Vagina (tissue), 2 donors: Measurements from ENCODE around the gene WDR72. TPM values are rescaled to one million over a fixed set of nuclear protein-coding genes. Genes with fewer than 3 reads are reported as not detected.

Source experiments
- DNase-seq, 2 donors: peaks; one replicate each; pipeline ENCODE4 v3.0.0-alpha.2; 2017; ENCODE audit errors: extremely low spot score in 2 of 2
- H3K27ac ChIP-seq: fragments of 200-600 bp; sonication (generic); one replicate; pipeline ENCODE4 v1.5.1; 2019
- H3K27me3 ChIP-seq: fragments of 200-600 bp; sonication (generic); one replicate; pipeline ENCODE4 v1.5.1; 2019
- H3K36me3 ChIP-seq, 2 donors: fragments of 200-600 bp; sonication (generic); one replicate each; pipeline ENCODE4 v1.5.1; 2017 to 2019
- H3K4me1 ChIP-seq: fragments of 200-600 bp; sonication (generic); one replicate; pipeline ENCODE4 v1.5.1; 2019
- H3K4me3 ChIP-seq, 2 donors: fragments of 200-600 bp; sonication (generic); 1 replicate in 1 of 2; 2 replicates in 1 of 2; pipeline ENCODE4 v1.5.1; 2016 to 2019
- H3K9me3 ChIP-seq: fragments of 200-600 bp; sonication (generic); one replicate; pipeline ENCODE4 v1.5.1; 2019
- POLR2A ChIP-seq, 2 donors: fragments of 450-650 bp; IDR thresholded peaks; one replicate each; pipeline ENCODE4 v1.6.1; 2017; ENCODE audit warnings: antibody characterized with exemption in 2 of 2, mild to moderate bottlenecking in 2 of 2, moderate library complexity in 2 of 2
- POLR2AphosphoS5 ChIP-seq, 2 donors: sonication (generic); formaldehyde crosslinking; IDR thresholded peaks; one replicate each; pipeline ENCODE4 v1.9.0; 2017; ENCODE audit warnings: antibody characterized with exemption in 2 of 2, mild to moderate bottlenecking in 2 of 2, low read depth in 1 of 2; ENCODE audit not compliant: insufficient read depth in 1 of 2
- intact Hi-C: fragments of 100-400 bp; cut with DNase I; formaldehyde crosslinking; loops from one replicate; pipeline ENCODE4 v1.15.1; 2023
- total RNA-seq: library from RNA; depleted of rRNA; stranded (reverse); fragments of >200 nt; gene quantifications from one replicate; pipeline ENCODE4 v1.2.3, GENCODE V29; 2016
- TF ChIP-seq, protein P1 (sequence below), 3 experiments: fragments of 450-650 bp in 2 of 3; fragments of 200-600 bp in 1 of 3; sonication (generic) in 1 of 3; IDR thresholded peaks; one replicate each; pipeline ENCODE4 v1.5.1; 2017 to 2019; ENCODE audit warnings: antibody characterized with exemption in 3 of 3, mild to moderate bottlenecking in 2 of 3, moderate library complexity in 2 of 3

WDR72 gene
- total RNA-seq, 1 donor from 2014 or later, result not detected

DNA sequence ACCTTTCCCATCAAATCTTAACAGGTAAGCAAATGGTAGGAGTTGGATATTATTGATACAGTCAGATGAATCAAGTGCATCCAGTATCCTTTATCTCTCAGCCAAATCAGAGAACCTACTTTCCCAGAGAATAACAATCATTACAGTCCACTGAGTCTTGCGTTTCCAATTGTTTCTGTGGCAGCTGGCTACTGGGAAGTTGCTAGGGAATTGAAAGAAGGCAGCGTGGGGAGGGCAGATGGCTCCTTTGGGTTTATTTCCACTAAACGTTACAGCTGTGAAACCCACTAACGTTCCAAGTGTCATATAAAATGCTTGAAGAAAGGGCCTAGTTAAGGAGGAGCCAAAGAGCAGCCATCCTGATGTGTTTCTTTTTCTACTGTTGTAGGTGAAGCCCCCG lies 78.4 kb downstream of the WDR72 start:
- no peak for DNase-seq
- TF ChIP-seq, protein P1, sequence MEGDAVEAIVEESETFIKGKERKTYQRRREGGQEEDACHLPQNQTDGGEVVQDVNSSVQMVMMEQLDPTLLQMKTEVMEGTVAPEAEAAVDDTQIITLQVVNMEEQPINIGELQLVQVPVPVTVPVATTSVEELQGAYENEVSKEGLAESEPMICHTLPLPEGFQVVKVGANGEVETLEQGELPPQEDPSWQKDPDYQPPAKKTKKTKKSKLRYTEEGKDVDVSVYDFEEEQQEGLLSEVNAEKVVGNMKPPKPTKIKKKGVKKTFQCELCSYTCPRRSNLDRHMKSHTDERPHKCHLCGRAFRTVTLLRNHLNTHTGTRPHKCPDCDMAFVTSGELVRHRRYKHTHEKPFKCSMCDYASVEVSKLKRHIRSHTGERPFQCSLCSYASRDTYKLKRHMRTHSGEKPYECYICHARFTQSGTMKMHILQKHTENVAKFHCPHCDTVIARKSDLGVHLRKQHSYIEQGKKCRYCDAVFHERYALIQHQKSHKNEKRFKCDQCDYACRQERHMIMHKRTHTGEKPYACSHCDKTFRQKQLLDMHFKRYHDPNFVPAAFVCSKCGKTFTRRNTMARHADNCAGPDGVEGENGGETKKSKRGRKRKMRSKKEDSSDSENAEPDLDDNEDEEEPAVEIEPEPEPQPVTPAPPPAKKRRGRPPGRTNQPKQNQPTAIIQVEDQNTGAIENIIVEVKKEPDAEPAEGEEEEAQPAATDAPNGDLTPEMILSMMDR (IDR thresholded peaks at IDR 0.05), result no peak
- TF ChIP-seq POLR2A (IDR thresholded peaks at IDR 0.05) (no peak), POLR2AphosphoS5 (IDR thresholded peaks at IDR 0.05; ENCODE audit: insufficient read depth in 1 of 2, low read depth in 1 of 2) (no peak)
- Histone ChIP-seq H3K27me3 (no peaks in the 10 kb centered on the region), H3K4me1 (no peaks in the 10 kb centered on the region), H3K36me3 (no peaks in the 10 kb centered on the region), H3K4me3 (no peak overlapping the region), H3K27ac (no peak overlapping the region), H3K9me3 (no peaks in the 10 kb centered on the region)
- intact Hi-C loops, result no loop called here

DNA sequence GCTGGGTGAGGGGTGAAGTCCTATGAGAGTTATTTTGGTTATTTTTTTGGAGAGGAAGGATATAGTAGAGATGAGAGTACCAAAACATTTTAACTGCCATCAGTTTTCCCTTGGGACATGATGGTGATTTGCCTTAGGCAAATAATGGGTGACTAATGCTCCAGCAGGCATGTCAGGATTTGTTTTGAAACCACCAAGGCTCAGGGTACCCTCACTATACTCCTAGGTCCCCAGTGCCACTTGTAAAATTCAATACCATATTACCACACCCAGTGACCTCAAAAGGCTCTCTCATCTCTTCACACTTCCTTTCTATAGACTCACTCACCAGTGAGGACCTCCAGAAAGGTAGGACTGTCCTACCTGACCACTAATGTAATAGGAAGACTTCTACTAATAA lies 83.6 kb downstream of the WDR72 start:
- DNase-seq, result no peak
- no peak for TF ChIP-seq POLR2AphosphoS5 (IDR thresholded peaks at IDR 0.05; ENCODE audit: insufficient read depth in 1 of 2, low read depth in 1 of 2)
- TF ChIP-seq, protein P1 (IDR thresholded peaks at IDR 0.05), result no peak
- no peak for TF ChIP-seq POLR2A (IDR thresholded peaks at IDR 0.05)
- no peaks in the 10 kb centered on the region for H3K27me3 ChIP-seq
- intact Hi-C loops, result no loop called here
- H3K36me3 ChIP-seq, result no peaks in the 10 kb centered on the region
- no peak overlapping the region for H3K27ac ChIP-seq
- H3K9me3 ChIP-seq, result no peaks in the 10 kb centered on the region
- H3K4me3 ChIP-seq, result no peak overlapping the region
- no peaks in the 10 kb centered on the region for H3K4me1 ChIP-seq

DNA sequence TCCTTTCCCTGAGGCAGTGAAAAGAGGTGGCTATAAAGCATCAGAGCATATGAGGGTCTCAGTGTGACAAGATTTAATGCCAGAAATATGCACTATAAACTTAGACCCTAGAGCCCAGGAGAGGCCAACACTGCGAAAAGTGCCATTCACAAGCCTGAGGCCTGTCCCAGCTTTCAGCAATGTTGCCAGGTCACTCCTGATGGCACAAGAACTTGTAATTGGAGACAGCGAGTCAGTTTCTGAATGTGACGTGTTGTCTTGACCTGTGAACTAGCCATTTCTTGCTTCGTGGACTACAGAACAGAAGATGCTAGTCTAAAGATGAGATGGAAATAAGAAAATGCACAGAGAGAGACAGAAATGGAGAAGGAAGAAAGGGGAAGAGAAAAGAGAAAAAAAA lies 87.9 kb downstream of the WDR72 start:
- no peak for DNase-seq
- TF ChIP-seq POLR2AphosphoS5 (IDR thresholded peaks at IDR 0.05; ENCODE audit: insufficient read depth in 1 of 2, low read depth in 1 of 2) (no peak), POLR2A (IDR thresholded peaks at IDR 0.05) (no peak)
- TF ChIP-seq, protein P1 (IDR thresholded peaks at IDR 0.05), result no peak
- no peaks in the 10 kb centered on the region for H3K36me3 ChIP-seq
- no peaks in the 10 kb centered on the region for H3K4me1 ChIP-seq
- intact Hi-C loops, result no loop called here
- no peak overlapping the region for H3K27ac ChIP-seq
- no peaks in the 10 kb centered on the region for H3K9me3 ChIP-seq
- H3K4me3 ChIP-seq, result no peak overlapping the region
- H3K27me3 ChIP-seq, result no peaks in the 10 kb centered on the region

DNA sequence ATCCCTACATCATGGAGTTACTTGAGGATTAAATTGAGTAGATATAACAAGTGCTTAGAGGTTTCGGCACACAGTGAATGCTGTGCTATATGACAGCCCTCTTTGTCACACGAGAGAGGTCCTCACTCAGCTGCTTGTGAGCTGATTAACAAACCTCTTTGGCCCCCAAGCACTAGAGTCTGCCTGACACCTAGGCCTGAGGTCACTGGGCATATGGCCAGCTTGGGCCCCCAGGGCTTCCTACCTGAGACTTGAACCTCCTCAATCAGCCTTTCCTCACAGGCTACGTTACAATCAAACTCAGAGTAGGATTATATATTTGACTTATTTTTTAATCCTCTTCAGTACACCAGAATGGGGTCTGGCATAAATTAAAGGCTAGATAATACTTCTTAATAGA lies 88.8 kb downstream of the WDR72 start:
- H3K4me3 ChIP-seq, result no peak overlapping the region
- intact Hi-C loops, result no loop called here
- no peaks in the 10 kb centered on the region for H3K9me3 ChIP-seq
- no peaks in the 10 kb centered on the region for H3K27me3 ChIP-seq
- no peak overlapping the region for H3K27ac ChIP-seq
- TF ChIP-seq POLR2AphosphoS5 (IDR thresholded peaks at IDR 0.05; ENCODE audit: insufficient read depth in 1 of 2, low read depth in 1 of 2) (no peak), POLR2A (IDR thresholded peaks at IDR 0.05) (no peak)
- TF ChIP-seq, protein P1 (IDR thresholded peaks at IDR 0.05), result no peak
- no peak for DNase-seq
- H3K36me3 ChIP-seq, result no peaks in the 10 kb centered on the region
- no peaks in the 10 kb centered on the region for H3K4me1 ChIP-seq

DNA sequence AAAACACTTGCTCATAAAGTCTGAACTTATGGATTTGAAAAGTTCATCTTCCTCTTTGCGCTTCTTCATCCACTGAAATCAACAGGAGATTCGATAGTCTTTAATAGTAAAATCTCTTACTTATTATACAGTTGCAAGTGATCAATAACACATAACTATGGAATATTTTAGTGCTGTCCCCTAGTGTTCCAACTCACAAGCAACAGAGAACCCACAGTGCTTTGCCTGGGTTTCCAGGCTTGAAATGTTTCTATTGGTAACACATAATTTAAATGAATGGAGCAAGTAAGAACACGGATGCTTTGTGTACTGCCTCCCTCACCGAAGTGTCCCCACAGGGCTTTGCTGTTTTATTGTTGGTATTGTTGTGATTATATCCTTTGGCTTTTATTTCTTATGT lies 93.5 kb downstream of the WDR72 start:
- no peaks in the 10 kb centered on the region for H3K4me1 ChIP-seq

More for the DNA sequence above, 93.5 kb downstream of the WDR72 start:
- intact Hi-C loops, result no loop called here
- no peaks in the 10 kb centered on the region for H3K27me3 ChIP-seq
- H3K9me3 ChIP-seq, result no peaks in the 10 kb centered on the region
- DNase-seq, result no peak
- H3K27ac ChIP-seq, result no peak overlapping the region
- no peaks in the 10 kb centered on the region for H3K36me3 ChIP-seq
- H3K4me3 ChIP-seq, result no peak overlapping the region
- TF ChIP-seq POLR2AphosphoS5 (IDR thresholded peaks at IDR 0.05; ENCODE audit: insufficient read depth in 1 of 2, low read depth in 1 of 2) (no peak), POLR2A (IDR thresholded peaks at IDR 0.05) (no peak)
- TF ChIP-seq, protein P1 (IDR thresholded peaks at IDR 0.05), result no peak
